Activated T-cell treated with anti-CD3 and anti-CD28 coated beads for 1 hour (primary cell): ENCODE data around the gene LRP1-AS.

Experiments
- DNase-seq: peaks from one replicate; pipeline ENCODE4 v3.0.0-alpha.2; 2020; ENCODE audit warnings: low read depth

The LRP1-AS gene

DNA sequence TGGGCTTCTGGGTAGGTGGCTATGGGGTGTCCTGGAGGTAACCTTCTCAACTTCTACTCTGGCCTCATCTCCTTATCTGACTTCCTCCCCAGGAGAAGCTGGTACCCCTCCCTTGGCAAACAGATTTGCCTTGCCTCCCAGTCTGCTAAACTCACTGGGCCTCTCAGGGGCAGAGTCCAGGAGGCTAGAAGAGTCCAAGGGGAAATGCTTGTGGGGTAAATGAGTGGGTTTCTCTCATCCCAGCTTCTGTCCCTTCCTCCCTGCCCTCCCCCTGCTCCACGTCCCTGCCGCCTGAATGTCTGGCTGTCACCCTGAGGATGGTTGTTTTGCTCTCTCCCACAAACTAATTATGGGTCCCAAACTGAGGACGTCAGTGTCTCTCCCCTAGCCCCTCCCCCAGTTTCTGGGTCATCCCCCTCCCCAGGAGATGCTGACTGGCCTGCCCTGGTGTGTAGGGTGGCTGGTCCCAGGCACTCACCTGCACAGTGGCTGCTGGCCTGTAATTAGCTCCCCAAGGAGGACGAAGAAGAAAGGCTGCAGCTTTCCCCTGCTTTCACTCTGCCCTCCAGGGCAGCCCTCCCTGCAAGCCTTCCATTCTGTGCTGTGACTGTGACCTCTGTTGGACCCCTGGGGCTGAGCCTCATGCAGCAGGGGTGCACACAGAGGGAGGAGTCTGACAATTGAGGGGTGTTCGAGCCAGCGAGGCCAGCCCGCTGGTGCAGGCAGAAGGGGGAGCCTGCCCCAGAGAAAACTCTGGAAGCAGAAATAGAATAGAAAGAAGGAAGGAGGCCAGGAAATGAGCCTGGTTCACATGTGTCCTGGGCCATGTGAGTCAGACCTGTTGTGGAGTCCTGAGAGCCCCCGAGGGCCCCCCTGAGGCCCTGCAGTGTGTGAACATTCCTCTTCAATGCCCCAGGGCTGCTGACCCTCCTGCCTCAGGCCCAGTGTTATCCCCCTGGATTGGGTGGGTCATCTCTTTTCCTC is at the start of gene LRP1-AS:
Gene LRP1-AS (minus strand): TSS at position 659 of the 984 bp plus-strand sequence.
- no peak for DNase-seq

DNA sequence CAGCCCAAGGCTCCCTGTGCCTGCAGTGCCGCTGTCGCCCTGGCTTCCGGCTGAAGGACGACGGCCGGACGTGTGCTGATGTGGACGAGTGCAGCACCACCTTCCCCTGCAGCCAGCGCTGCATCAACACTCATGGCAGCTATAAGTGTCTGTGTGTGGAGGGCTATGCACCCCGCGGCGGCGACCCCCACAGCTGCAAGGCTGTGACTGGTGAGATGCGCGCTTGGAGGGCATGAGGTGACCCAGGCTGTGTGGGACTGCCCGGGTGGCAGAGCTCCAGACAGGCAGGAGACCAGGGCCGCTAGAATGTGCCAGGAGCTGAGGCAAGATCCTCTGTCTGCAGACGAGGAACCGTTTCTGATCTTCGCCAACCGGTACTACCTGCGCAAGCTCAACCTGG is 49.5 kb upstream of the LRP1-AS start:
- DNase-seq, result no peak

DNA sequence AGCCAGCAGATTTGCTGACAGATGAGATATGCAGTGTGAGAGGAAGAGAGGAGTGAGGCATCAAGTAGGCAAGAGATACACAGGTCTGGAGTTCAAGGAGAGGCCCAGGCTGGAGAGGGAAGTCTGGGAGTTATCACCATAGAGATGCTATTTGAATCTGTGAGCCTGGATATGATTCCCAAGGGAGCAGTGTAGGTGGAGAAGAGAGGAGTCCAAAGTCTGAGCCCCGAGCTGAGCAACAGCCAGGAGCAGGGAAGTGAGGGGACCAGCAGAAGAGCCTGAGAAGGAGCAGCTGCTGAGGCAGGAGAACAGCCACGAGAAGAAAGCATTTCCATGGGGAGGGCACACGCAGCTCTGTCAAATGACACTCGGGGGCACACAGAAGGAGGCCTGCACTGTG is 49.0 kb upstream of the LRP1-AS start:
- no peak for DNase-seq

DNA sequence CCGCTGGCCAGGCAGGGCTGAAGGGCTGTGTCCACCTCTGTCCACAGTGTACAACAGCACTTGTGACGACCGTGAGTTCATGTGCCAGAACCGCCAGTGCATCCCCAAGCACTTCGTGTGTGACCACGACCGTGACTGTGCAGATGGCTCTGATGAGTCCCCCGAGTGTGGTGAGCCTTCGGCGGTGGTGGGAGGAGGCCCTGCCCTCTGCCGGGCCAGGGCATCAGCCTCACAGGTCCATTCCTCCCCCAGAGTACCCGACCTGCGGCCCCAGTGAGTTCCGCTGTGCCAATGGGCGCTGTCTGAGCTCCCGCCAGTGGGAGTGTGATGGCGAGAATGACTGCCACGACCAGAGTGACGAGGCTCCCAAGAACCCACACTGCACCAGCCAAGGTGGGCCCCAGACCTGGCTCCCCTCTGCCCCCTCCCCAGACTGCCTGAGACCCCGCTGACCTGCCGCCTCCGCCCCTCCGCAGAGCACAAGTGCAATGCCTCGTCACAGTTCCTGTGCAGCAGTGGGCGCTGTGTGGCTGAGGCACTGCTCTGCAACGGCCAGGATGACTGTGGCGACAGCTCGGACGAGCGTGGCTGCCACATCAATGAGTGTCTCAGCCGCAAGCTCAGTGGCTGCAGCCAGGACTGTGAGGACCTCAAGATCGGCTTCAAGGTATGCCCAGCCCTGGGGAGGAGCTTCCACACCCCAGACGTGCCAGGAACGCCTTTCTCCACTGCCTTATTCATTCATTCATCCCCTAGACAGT is 48.4 kb upstream of the LRP1-AS start:
- no peak for DNase-seq

DNA sequence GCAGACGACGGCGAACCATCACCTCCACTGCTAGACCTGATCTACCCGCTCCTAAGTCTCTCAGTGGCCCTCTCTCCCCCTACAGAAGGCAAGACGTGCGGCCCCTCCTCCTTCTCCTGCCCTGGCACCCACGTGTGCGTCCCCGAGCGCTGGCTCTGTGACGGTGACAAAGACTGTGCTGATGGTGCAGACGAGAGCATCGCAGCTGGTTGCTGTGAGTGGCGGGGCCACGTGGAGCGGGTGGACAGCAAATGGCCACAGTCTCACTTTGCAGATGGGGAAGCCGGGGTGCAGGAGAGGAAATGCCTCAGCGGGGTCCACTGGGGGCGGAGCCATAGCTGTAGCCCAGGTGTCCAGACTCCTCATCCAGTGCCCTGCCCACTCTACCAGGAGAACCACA is 47.8 kb upstream of the LRP1-AS start:
- no peak for DNase-seq

DNA sequence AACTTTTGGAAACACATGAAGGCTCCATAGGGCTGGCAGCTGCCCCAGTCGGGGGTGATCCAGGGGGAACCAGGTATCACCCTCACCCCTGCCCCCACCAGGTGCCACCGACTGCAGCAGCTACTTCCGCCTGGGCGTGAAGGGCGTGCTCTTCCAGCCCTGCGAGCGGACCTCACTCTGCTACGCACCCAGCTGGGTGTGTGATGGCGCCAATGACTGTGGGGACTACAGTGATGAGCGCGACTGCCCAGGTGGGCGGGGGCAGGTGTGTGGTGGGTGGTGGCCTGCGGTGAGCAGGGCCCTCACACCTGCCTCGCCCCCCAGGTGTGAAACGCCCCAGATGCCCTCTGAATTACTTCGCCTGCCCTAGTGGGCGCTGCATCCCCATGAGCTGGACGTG is 46.8 kb upstream of the LRP1-AS start:
- DNase-seq, result no peak

DNA sequence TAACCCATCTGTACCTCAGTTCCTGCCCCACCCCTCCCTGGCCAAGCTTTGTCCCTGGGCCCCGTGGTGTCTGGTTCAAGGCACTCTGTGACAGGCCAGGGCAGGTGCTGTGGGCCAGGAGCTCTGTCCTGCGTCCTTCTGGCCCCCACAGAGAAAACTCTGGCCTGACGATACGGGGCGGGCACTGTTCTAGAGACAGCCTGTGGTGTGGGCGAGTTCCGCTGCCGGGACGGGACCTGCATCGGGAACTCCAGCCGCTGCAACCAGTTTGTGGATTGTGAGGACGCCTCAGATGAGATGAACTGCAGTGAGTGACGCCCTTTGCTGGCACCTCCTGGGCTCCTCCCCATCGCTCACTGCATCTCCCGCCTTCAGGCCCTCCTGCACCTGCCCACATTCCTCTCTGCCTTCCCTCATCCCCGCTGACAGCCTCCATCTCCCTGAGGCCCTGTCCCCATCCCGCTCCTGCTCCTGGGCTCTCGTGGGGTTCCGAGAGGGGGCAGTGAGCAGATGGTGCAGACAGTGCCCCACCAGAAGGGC is 46.4 kb upstream of the LRP1-AS start:
- DNase-seq, result no peak

DNA sequence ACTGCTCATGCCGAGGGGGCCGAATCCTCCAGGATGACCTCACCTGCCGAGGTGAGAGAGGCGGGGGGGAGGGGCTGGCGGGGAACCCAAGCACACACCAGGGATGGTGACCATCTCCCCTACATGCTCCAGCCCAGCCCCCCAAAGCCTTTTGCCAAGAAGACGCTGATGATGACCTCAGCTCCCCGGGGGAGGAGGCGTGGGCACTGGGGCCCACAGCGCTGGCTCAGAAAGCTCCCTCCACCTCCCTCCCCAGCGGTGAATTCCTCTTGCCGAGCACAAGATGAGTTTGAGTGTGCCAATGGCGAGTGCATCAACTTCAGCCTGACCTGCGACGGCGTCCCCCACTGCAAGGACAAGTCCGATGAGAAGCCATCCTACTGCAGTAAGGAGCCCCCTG is 45.5 kb upstream of the LRP1-AS start:
- no peak for DNase-seq

DNA sequence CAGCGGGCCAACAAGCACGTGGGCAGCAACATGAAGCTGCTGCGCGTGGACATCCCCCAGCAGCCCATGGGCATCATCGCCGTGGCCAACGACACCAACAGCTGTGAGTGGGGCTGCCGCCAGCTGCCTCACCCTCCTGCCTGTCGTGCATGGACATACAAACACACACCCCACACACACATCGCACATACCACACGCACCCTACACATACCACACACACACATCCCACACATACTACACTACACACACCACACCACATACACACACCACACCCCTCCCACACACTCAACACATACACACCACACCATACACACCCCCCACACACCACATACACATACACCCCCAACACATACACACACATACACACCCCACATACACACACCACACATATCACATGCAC is 44.0 kb upstream of the LRP1-AS start:
- DNase-seq, result no peak

DNA sequence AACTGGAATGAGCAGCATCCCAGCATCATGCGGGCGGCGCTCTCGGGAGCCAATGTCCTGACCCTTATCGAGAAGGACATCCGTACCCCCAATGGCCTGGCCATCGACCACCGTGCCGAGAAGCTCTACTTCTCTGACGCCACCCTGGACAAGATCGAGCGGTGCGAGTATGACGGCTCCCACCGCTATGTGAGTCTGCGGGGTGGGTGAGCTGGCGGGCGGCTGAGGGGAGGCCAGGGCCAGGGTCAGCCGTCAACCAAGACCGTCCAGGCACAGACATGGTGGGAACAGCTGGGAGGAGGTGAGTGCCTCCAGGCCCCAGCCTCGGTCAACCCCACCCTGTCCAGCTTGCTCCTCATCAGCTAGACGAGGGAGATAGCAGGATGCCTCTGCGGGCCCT is 43.4 kb upstream of the LRP1-AS start:
- no peak for DNase-seq

DNA sequence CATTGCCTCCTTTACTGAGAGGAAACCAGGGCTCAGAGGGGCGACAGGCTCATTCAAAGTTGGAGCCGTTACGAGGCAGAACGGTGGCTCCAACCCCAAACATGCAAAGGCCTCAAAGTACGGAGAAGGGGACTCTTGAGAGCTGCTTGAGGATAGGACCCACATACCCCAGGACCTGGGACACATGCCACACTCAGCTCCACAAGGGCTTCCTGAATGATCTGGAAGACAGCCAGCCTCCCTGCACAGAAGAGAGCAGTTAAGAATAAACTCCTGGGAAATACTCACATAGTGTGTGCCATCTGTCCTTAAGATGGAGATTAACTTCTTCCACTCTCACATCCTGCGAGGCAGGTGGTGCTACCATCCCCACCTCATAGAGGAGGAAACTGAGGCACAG is 42.6 kb upstream of the LRP1-AS start:
- no peak for DNase-seq

DNA sequence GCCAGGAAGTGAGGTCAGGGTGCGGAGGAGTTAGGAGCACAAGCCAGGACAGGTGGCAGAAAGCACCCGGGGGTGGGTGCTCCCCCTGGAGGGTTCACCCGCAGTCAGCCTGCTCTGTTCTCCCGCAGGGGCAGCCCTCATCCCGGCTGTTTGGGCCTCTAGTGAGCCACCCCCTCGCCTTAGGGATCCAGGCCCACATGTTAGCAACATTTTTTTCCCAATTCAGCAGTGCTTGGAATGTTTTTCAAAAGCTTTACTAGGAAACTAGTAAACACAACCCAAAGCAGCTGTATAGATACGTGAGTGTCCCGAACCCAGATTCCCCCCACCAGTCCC is 40.6 kb upstream of the LRP1-AS start:
- DNase-seq, result no peak

DNA sequence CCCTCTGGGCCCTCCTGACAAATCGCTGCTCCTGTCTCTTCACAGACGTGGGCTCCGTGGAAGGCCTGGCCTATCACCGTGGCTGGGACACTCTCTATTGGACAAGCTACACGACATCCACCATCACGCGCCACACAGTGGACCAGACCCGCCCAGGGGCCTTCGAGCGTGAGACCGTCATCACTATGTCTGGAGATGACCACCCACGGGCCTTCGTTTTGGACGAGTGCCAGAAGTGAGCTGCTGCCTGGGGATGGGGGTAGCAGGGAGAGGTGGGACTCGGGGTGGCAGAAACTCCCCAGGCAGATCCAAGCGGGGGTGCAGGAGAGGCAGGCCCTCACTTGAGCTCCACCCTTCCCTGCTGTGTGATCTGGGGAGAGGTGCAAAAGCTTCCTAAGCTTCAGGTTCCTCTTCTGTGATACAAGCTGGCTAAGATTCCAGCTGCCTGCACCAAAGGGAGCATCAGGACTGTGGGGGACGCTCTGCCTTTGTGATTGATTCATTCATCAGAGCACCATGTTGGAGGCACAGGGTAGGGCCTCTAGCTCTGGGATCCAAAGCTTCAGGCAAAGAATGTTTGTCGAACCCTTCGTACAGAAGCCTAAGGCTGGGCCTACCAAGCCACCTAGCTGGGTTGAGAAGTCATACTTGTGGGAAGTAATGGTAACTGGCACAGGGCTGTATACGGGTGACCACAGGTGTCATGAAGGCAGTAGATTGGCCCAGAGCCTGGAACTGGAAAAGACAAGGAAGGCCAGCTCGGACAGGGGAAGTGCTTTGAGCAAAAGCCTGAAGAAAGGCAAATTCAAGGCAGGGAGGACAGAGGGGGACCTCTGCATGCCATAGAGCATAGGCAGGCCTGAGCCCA is 40.0 kb upstream of the LRP1-AS start:
- DNase-seq, result no peak

DNA sequence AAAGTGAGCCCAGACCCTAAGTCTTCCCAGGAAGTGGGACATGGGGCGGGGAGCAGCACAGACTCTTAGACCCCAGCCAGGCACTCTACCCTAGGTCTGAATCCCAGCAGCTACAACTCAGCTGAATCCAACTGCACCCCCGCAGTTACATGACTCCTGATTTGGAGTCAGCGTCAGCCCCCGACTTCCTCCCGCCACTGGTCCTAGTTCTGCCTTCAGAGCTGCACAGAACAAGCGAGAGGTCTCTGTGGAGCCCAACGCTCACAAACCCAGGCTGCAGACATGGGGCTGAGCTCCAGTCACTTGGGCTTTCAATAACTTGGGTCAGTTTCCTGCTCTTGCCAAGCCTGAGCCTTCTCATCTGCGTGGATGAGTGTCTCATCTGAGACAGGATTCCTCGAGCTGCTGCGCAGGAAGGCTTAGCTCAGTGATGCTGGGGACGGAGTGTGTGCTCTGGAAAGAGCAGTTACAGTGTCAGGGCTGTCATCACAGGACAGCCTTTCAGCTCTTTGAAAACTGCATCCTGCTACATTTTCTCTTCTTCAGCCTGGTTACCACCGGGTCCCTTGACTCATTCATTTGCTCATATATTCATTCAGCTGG is 38.6 kb upstream of the LRP1-AS start:
- no peak for DNase-seq

DNA sequence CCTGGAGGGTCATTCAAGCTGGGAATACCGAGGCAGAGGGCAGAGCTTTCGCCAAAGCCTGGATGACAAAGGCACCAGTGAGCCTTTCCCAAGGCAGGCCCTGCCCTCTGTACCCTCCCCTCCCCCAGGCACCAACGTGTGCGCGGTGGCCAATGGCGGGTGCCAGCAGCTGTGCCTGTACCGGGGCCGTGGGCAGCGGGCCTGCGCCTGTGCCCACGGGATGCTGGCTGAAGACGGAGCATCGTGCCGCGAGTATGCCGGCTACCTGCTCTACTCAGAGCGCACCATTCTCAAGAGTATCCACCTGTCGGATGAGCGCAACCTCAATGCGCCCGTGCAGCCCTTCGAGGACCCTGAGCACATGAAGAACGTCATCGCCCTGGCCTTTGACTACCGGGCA is 38.0 kb upstream of the LRP1-AS start:
- no peak for DNase-seq

DNA sequence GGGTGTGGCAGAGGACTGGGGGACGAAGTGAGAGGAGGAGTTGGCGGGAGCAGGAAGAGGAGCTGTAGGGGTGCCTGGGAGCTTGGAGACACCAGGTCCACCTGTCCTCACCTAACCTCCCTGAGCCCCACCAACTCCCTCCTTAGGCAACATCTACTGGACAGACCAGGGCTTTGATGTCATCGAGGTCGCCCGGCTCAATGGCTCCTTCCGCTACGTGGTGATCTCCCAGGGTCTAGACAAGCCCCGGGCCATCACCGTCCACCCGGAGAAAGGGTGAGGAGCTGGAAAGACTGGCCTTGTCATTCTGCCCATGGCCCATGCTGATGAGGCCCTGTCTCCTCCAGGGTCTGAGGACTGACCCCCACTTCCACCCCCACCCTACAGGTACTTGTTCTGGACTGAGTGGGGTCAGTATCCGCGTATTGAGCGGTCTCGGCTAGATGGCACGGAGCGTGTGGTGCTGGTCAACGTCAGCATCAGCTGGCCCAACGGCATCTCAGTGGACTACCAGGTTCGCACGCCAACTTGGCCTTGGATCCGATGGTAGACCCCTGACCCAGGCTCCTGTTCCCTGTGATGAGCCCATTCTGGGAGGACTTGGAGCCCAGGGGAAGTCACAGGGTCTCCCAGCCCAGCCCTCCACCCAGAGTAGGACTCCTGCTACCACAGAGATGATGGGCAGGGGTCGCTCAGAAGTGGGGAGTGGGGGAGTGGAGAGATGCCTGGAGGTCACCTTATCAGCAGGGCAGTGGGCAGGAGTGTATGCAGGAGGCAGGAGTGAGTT is 36.7 kb upstream of the LRP1-AS start:
- no peak for DNase-seq

DNA sequence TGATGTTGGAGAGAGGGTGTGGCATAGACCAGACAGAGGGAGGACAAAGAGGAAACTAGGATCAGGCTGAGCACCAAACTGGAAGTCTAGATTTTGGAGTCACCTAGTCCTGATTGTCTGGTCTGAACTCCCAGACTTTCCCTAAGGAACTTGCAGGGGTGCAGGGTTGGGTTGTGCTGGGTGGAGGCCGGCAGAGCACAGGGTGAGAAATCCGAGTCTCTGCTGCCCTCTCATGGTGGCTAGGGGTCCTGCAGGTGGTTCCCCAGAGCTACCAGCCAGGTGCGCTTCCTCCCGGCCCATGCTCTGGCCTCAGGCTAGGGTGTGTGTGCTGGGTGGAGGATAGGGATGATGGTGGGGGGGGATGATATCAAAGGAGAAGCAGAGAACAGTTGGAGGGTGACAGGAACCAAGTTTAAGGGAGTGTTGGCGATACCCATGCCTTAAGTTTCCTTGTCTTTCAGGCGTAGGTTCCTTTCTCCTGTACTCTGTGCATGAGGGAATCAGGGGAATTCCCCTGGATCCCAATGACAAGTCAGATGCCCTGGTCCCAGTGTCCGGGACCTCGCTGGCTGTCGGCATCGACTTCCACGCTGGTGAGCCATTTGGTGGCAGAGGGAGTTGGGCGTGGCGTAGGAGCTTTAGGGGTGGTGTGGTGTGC is 35.6 kb upstream of the LRP1-AS start:
- peak; percentile 76 for DNase-seq

DNA sequence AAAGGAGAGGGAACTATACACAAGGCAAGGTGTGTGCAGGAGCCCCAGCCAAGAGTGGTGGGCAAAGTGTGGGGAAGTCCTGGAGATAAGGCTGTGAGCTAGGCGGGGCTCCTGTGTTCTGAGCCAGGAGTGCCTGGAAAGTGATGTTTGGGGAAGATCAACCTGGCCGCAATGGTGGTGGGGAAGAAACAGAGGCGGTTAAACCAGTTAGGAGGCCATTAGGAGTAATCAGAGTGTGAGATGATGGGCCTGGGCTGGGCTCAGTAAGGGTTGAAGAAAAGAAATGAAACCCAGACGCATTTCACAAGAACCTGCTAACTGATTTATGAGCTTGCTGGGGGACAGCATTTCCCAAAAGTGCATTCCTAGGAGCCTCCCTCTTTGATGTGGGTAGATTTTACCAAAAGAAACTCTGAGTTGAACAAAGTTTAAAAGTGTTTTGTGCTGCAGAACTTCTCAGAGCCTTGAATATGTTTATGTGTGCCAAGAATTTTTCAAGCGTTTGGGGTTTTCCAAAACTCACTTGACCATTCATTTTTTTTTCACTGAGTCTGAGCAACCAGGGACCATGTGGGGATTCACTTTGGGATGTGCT is 34.2 kb upstream of the LRP1-AS start:
- no peak for DNase-seq

DNA sequence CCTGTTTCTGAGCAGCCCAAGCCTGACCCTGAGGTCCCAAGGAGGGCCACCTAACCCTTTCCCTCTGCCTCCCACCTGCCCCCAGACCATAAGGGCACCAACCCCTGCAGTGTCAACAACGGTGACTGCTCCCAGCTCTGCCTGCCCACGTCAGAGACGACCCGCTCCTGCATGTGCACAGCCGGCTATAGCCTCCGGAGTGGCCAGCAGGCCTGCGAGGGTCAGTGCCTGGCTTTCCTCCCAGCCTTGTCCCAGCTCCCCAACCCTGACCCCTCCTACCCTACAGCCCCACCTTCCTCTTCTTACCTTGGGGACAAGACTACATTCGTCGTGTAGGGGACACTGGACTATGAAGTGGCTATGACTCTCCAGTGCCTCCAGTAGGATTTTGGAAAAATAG is 33.7 kb upstream of the LRP1-AS start:
- DNase-seq, result no peak
